Stimulated activated CD4-positive, alpha-beta T cell treated with anti-CD3 and anti-CD28 coated beads, Interleukin-12 subunit alpha, Interleukin-12 subunit beta, amount 100 ng/mL, for 48 hours (primary cell): ENCODE results near the gene FOXO3.
"Not testable (repeated sequence)": the region's sequence is repeated elsewhere in the genome, so short reads cannot be mapped to it uniquely, and the experiment has no call there.

Source experiments
- DNase-seq, 3 donors: peaks; one replicate each; pipeline ENCODE4 v3.0.0-alpha.2; 2020; ENCODE audit warnings: low read depth in 2 of 3, low spot score in 1 of 3

FOXO3 gene

GRCh38 chr6:108658174-108658573 lies 97.5 kb downstream of the FOXO3 start:
- no peak for DNase-seq

GRCh38 chr6:108658785-108659184 lies 98.1 kb downstream of the FOXO3 start:
- not testable (repeated sequence) for DNase-seq

- no peak for DNase-seq
These were observed 99.5 kb downstream of the FOXO3 start for GRCh38 chr6:108660251-108660650.

- DNase-seq: no peak
These were observed 100.7 kb downstream of the FOXO3 start for GRCh38 chr6:108661430-108661829.

- DNase-seq: no peak
These were observed 101.3 kb downstream of the FOXO3 start for GRCh38 chr6:108661982-108662381.

GRCh38 chr6:108662702-108663101 lies 102.0 kb downstream of the FOXO3 start:
- DNase-seq: no peak

GRCh38 chr6:108663494-108664064 lies 102.9 kb downstream of the FOXO3 start:
- DNase-seq: not testable (repeated sequence)

GRCh38 chr6:108665495-108666196 lies 104.9 kb downstream of the FOXO3 start:
- no peak for DNase-seq

- no peak for DNase-seq
These were observed 106.0 kb downstream of the FOXO3 start for GRCh38 chr6:108666656-108667260.

- no peak for DNase-seq
These were observed 107.3 kb downstream of the FOXO3 start for GRCh38 chr6:108667993-108668392.

- DNase-seq: no peak
These were observed 109.0 kb downstream of the FOXO3 start for GRCh38 chr6:108669673-108670072.

GRCh38 chr6:108671175-108671574 lies 110.5 kb downstream of the FOXO3 start:
- DNase-seq: no peak

- DNase-seq: no peak
These were observed 111.1 kb downstream of the FOXO3 start for GRCh38 chr6:108671790-108672189.

- no peak for DNase-seq
These were observed 111.9 kb downstream of the FOXO3 start for GRCh38 chr6:108672641-108673040.

GRCh38 chr6:108673153-108673552 lies 112.4 kb downstream of the FOXO3 start:
- no peak for DNase-seq

GRCh38 chr6:108673602-108674001 lies 112.9 kb downstream of the FOXO3 start:
- no peak for DNase-seq

- no peak for DNase-seq
These were observed 114.8 kb downstream of the FOXO3 start for GRCh38 chr6:108675226-108676200.

- DNase-seq: no peak
These were observed 115.8 kb downstream of the FOXO3 start for GRCh38 chr6:108676555-108676954.

- no peak for DNase-seq
These were observed 116.6 kb downstream of the FOXO3 start for GRCh38 chr6:108677357-108677756.

GRCh38 chr6:108677894-108678293 lies 117.2 kb downstream of the FOXO3 start:
- no peak for DNase-seq

GRCh38 chr6:108680314-108680713 lies 119.6 kb downstream of the FOXO3 start:
- not testable (repeated sequence) for DNase-seq
